ENCODE data around the gene MLN.

The MLN gene

GRCh38 chr6:33827546-33828451, 24.0 kb upstream of the MLN start:
- H3K27me3 ChIP-seq (ENCODE audit: insufficient read depth, low read length, poor library complexity) = no peaks in the 10 kb centered on the region
- H3K9ac ChIP-seq (ENCODE audit: low read length) = peak overlapping the region; percentile 22
- H3K4me1 ChIP-seq (ENCODE audit: control insufficient read depth, low read depth, low read length) = peaks cover 11% of the 10 kb centered on the region
- H4K5ac ChIP-seq (ENCODE audit: low read length) = no peak overlapping the region
- no peak overlapping the region for H2BK120ac ChIP-seq (ENCODE audit: low read depth, low read length)
- peak overlapping the region; percentile 87 for H3K27ac ChIP-seq (ENCODE audit: low read depth, low read length)
- no peaks in the 10 kb centered on the region for H3K79me2 ChIP-seq (ENCODE audit: control insufficient read depth, insufficient read depth, low read length)
- H2AK5ac ChIP-seq (ENCODE audit: low read length) = no peak overlapping the region
- no peak overlapping the region for H3K4me3 ChIP-seq (ENCODE audit: low read length)
- H3K79me1 ChIP-seq (ENCODE audit: low read length) = no peaks in the 10 kb centered on the region
- no peak for DNase-seq
- H3K56ac ChIP-seq (ENCODE audit: low read length) = peak overlapping the region; percentile 36
- no peak overlapping the region for H3K4me2 ChIP-seq (ENCODE audit: low read length)
- H3K4ac ChIP-seq (ENCODE audit: low read depth, low read length) = no peak overlapping the region
- no peak overlapping the region for H3K23ac ChIP-seq (ENCODE audit: low read length)
- no peak overlapping the region for H4K8ac ChIP-seq (ENCODE audit: low read depth, low read length)
- no peaks in the 10 kb centered on the region for H3K36me3 ChIP-seq (ENCODE audit: control insufficient read depth, insufficient read depth, low read length)
- no peak overlapping the region for H2BK15ac ChIP-seq (replicated peaks; ENCODE audit: low read depth)
- no peak overlapping the region for H2BK5ac ChIP-seq (ENCODE audit: low read length)
- WGBS (ENCODE audit: extremely low coverage, insufficient coverage, low lambda C conversion rate) = no CpG with 5 or more reads among the region's 14 CpGs
- no peak overlapping the region for H3K18ac ChIP-seq (ENCODE audit: low read length)

GRCh38 chr6:33826537-33826936, 22.7 kb upstream of the MLN start:
- H3K36me3 ChIP-seq (ENCODE audit: control insufficient read depth, insufficient read depth, low read length) = no peaks in the 10 kb centered on the region
- H2BK5ac ChIP-seq (ENCODE audit: low read length) = no peak overlapping the region
- no peak overlapping the region for H2AK5ac ChIP-seq (ENCODE audit: low read length)
- no peak overlapping the region for H2BK120ac ChIP-seq (ENCODE audit: low read depth, low read length)
- no peak overlapping the region for H3K9ac ChIP-seq (ENCODE audit: low read length)
- no peak overlapping the region for H3K4me3 ChIP-seq (ENCODE audit: low read length)
- H2BK15ac ChIP-seq (replicated peaks; ENCODE audit: low read depth) = no peak overlapping the region
- H3K79me2 ChIP-seq (ENCODE audit: control insufficient read depth, insufficient read depth, low read length) = no peaks in the 10 kb centered on the region
- peaks cover 11% of the 10 kb centered on the region for H3K4me1 ChIP-seq (ENCODE audit: control insufficient read depth, low read depth, low read length)
- H4K8ac ChIP-seq (ENCODE audit: low read depth, low read length) = no peak overlapping the region
- no peak overlapping the region for H3K27ac ChIP-seq (ENCODE audit: low read depth, low read length)
- DNase-seq = no peak
- H3K23ac ChIP-seq (ENCODE audit: low read length) = no peak overlapping the region
- H3K18ac ChIP-seq (ENCODE audit: low read length) = no peak overlapping the region
- H3K79me1 ChIP-seq (ENCODE audit: low read length) = no peaks in the 10 kb centered on the region
- no peak overlapping the region for H3K4ac ChIP-seq (ENCODE audit: low read depth, low read length)
- no CpG with 5 or more reads among the region's 2 CpGs for WGBS (ENCODE audit: extremely low coverage, insufficient coverage, low lambda C conversion rate)
- no peak overlapping the region for H3K56ac ChIP-seq (ENCODE audit: low read length)
- H3K27me3 ChIP-seq (ENCODE audit: insufficient read depth, low read length, poor library complexity) = no peaks in the 10 kb centered on the region
- H3K4me2 ChIP-seq (ENCODE audit: low read length) = no peak overlapping the region
- H4K5ac ChIP-seq (ENCODE audit: low read length) = no peak overlapping the region

GRCh38 chr6:33824461-33825154, 20.8 kb upstream of the MLN start:
- no peak overlapping the region for H3K27ac ChIP-seq (ENCODE audit: low read depth, low read length)
- no peak overlapping the region for H2BK120ac ChIP-seq (ENCODE audit: low read depth, low read length)
- H3K79me1 ChIP-seq (ENCODE audit: low read length) = no peaks in the 10 kb centered on the region
- no peak overlapping the region for H3K4ac ChIP-seq (ENCODE audit: low read depth, low read length)
- peaks cover 11% of the 10 kb centered on the region for H3K4me1 ChIP-seq (ENCODE audit: control insufficient read depth, low read depth, low read length)
- no peak overlapping the region for H3K18ac ChIP-seq (ENCODE audit: low read length)
- H3K23ac ChIP-seq (ENCODE audit: low read length) = no peak overlapping the region
- no peaks in the 10 kb centered on the region for H3K36me3 ChIP-seq (ENCODE audit: control insufficient read depth, insufficient read depth, low read length)
- no CpG with 5 or more reads among the region's 15 CpGs for WGBS (ENCODE audit: extremely low coverage, insufficient coverage, low lambda C conversion rate)
- no peak overlapping the region for H3K4me3 ChIP-seq (ENCODE audit: low read length)
- no peak overlapping the region for H3K9ac ChIP-seq (ENCODE audit: low read length)
- no peak overlapping the region for H2BK15ac ChIP-seq (replicated peaks; ENCODE audit: low read depth)
- no peaks in the 10 kb centered on the region for H3K27me3 ChIP-seq (ENCODE audit: insufficient read depth, low read length, poor library complexity)
- no peak overlapping the region for H2AK5ac ChIP-seq (ENCODE audit: low read length)
- no peak overlapping the region for H4K8ac ChIP-seq (ENCODE audit: low read depth, low read length)
- peak overlapping the region; percentile 62 for H3K56ac ChIP-seq (ENCODE audit: low read length)
- no peak overlapping the region for H3K4me2 ChIP-seq (ENCODE audit: low read length)
- no peaks in the 10 kb centered on the region for H3K79me2 ChIP-seq (ENCODE audit: control insufficient read depth, insufficient read depth, low read length)
- peak; percentile 45 for DNase-seq
- no peak overlapping the region for H2BK5ac ChIP-seq (ENCODE audit: low read length)
- H4K5ac ChIP-seq (ENCODE audit: low read length) = no peak overlapping the region

- H3K4me2 ChIP-seq (ENCODE audit: low read length) = no peak overlapping the region
- no peak overlapping the region for H3K23ac ChIP-seq (ENCODE audit: low read length)
- H2BK120ac ChIP-seq (ENCODE audit: low read depth, low read length) = no peak overlapping the region
- H4K5ac ChIP-seq (ENCODE audit: low read length) = no peak overlapping the region
- no peak overlapping the region for H4K8ac ChIP-seq (ENCODE audit: low read depth, low read length)
- H3K4me3 ChIP-seq (ENCODE audit: low read length) = no peak overlapping the region
- H3K79me2 ChIP-seq (ENCODE audit: control insufficient read depth, insufficient read depth, low read length) = no peaks in the 10 kb centered on the region
- DNase-seq = no peak
- no CpG with 5 or more reads among the region's 2 CpGs for WGBS (ENCODE audit: extremely low coverage, insufficient coverage, low lambda C conversion rate)
- no peak overlapping the region for H2BK15ac ChIP-seq (replicated peaks; ENCODE audit: low read depth)
- H3K4ac ChIP-seq (ENCODE audit: low read depth, low read length) = no peak overlapping the region
- no peaks in the 10 kb centered on the region for H3K36me3 ChIP-seq (ENCODE audit: control insufficient read depth, insufficient read depth, low read length)
- H3K27me3 ChIP-seq (ENCODE audit: insufficient read depth, low read length, poor library complexity) = no peaks in the 10 kb centered on the region
- no peak overlapping the region for H3K56ac ChIP-seq (ENCODE audit: low read length)
- no peak overlapping the region for H2BK5ac ChIP-seq (ENCODE audit: low read length)
- no peak overlapping the region for H3K18ac ChIP-seq (ENCODE audit: low read length)
- peaks cover 11% of the 10 kb centered on the region for H3K4me1 ChIP-seq (ENCODE audit: control insufficient read depth, low read depth, low read length)
- H3K9ac ChIP-seq (ENCODE audit: low read length) = no peak overlapping the region
- H3K79me1 ChIP-seq (ENCODE audit: low read length) = no peaks in the 10 kb centered on the region
- no peak overlapping the region for H3K27ac ChIP-seq (ENCODE audit: low read depth, low read length)
- H2AK5ac ChIP-seq (ENCODE audit: low read length) = no peak overlapping the region
Observed at GRCh38 chr6:33823806-33824205, 20.0 kb upstream of the MLN start.

- Histone ChIP-seq H2AK5ac (ENCODE audit: low read length) (no peak overlapping the region), H4K8ac (ENCODE audit: low read depth, low read length) (no peak overlapping the region), H3K4me2 (ENCODE audit: low read length) (no peak overlapping the region), H4K5ac (ENCODE audit: low read length) (no peak overlapping the region), H3K79me1 (ENCODE audit: low read length) (no peaks in the 10 kb centered on the region), H3K4me3 (ENCODE audit: low read length) (no peak overlapping the region), H3K36me3 (ENCODE audit: control insufficient read depth, insufficient read depth, low read length) (no peaks in the 10 kb centered on the region), H3K4ac (ENCODE audit: low read depth, low read length) (no peak overlapping the region), H3K4me1 (ENCODE audit: control insufficient read depth, low read depth, low read length) (peaks cover under 1% of the 10 kb centered on the region), H3K23ac (ENCODE audit: low read length) (no peak overlapping the region), H3K79me2 (ENCODE audit: control insufficient read depth, insufficient read depth, low read length) (no peaks in the 10 kb centered on the region), H3K27me3 (ENCODE audit: insufficient read depth, low read length, poor library complexity) (no peaks in the 10 kb centered on the region), H3K18ac (ENCODE audit: low read length) (no peak overlapping the region), H3K9ac (ENCODE audit: low read length) (no peak overlapping the region), H3K56ac (ENCODE audit: low read length) (peak overlapping the region; percentile 57), H2BK15ac (replicated peaks; ENCODE audit: low read depth) (no peak overlapping the region), H3K27ac (ENCODE audit: low read depth, low read length) (no peak overlapping the region), H2BK120ac (ENCODE audit: low read depth, low read length) (no peak overlapping the region), H2BK5ac (ENCODE audit: low read length) (no peak overlapping the region)
- DNase-seq = peak; percentile 88
- no CpG with 5 or more reads among the region's 10 CpGs for WGBS (ENCODE audit: extremely low coverage, insufficient coverage, low lambda C conversion rate)
Observed at GRCh38 chr6:33822575-33823395, 19.0 kb upstream of the MLN start.
